GM19468 (cell line): ENCODE data around the gene TMEM121B.
A peak's percentile ranks its signal among the peaks of the same experiment; 100 is the strongest.
"Not testable (repeated sequence)": the region's sequence is repeated elsewhere in the genome, so short reads cannot be mapped to it uniquely, and the experiment has no call there.

Experiments used
- ATAC-seq: cut with Tn5 transposase; IDR thresholded peaks from one replicate; pipeline ENCODE4 v1.9.1; 2021; ENCODE audit warnings: mild to moderate bottlenecking, moderate library complexity, moderate number of reproducible peaks; ENCODE audit not compliant: unreplicated experiment; ENCODE audit errors: extremely low read depth

The TMEM121B gene

DNA sequence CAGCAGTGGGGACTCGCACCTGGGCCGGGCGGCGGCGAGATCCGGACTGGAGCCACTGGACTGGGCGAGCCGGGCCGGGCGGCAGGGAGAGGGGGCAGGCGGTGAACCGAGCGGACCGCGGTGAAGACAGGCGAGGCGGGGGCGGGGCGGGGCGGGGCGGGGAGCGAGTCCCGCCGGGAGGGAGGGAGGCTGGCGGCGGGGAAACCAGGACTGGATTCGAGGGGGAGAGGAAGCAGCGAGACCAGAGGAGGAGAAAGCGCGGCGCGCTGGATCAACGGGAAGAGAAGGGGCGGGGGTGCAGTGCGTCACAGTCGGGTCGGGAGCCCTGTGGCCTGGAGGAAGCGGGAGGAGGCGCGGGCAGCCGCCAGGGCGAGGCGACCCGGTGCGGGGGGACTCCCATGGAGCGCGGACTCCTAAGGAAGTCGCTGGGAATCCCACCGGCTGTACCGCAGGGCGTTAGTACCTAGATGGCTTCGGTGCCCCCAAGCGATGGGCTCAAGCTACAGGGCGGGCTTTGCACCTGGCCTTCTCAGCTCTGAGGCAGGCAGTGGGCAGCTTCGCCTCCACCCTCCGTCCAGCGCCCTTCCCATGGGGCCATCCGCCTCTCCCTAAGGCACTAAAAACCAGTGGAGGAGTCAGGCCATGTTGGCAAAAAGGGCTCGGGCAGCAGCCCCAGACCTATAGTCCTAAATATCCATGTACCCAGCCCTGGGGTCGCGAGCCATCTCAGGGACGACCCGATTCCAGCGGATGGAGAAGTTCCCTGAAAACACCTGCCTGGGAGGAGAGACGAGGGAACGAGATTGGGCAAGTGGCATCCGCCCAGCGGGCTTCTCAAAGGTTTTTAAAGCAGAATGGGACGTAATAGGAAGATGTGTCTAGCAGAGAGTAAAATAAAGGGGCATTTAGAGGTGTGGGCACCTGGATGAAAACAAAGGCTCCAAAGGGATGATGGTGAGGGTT is at the start of gene TMEM121B:
TMEM121B (minus strand) TSS at position 128 of the 963 bp plus-strand sequence. CDS start 233 bp downstream, outside the sequence.
- no peak for ATAC-seq

DNA sequence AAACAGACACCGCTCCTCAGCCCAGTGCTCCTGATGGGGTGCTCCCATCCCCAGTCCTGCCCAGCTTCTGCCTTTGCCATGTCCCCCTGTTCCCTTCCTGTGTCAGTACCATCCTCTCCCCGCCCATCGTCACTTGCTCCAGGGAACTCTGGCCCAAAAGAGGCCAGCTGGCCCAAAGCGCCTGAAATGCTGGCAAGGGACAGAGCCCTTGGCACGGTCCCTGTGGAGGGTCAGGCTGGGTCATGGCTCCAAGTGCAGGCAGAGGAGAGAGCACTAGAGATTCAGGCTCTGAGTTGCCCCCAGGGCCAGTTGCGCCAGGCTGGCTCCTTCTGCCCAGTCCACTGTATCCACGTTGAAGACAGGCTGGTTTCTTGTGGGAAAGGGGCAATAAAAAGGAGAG is 46.3 kb upstream of the TMEM121B start:
- ATAC-seq: no peak

GRCh38 chr22:17164392-17165024 is 43.3 kb upstream of the TMEM121B start:
- no peak for ATAC-seq

DNA sequence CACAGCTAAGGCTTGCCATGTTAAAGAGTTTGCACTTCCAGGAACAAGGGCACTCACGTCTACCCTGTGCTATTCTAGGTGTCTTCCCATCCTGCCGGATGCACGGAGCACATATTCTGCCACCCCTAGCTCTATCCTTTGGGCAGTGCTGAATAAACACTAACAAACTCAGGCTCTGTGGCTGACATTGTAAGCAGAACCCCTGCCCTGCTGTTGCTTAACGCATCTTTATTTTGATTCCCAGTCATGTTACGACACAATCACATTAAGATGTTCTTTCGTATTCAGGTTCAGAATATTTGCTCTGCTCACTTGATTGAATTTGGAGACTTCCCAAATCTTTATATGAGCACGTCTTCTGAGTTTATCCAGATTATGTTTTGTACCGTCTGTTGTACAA is 41.6 kb upstream of the TMEM121B start:
- no peak for ATAC-seq

GRCh38 chr22:17161991-17162390 is 40.8 kb upstream of the TMEM121B start:
- ATAC-seq: no peak

- no peak for ATAC-seq
These were observed 38.4 kb upstream of the TMEM121B start for GRCh38 chr22:17159504-17159951.

DNA sequence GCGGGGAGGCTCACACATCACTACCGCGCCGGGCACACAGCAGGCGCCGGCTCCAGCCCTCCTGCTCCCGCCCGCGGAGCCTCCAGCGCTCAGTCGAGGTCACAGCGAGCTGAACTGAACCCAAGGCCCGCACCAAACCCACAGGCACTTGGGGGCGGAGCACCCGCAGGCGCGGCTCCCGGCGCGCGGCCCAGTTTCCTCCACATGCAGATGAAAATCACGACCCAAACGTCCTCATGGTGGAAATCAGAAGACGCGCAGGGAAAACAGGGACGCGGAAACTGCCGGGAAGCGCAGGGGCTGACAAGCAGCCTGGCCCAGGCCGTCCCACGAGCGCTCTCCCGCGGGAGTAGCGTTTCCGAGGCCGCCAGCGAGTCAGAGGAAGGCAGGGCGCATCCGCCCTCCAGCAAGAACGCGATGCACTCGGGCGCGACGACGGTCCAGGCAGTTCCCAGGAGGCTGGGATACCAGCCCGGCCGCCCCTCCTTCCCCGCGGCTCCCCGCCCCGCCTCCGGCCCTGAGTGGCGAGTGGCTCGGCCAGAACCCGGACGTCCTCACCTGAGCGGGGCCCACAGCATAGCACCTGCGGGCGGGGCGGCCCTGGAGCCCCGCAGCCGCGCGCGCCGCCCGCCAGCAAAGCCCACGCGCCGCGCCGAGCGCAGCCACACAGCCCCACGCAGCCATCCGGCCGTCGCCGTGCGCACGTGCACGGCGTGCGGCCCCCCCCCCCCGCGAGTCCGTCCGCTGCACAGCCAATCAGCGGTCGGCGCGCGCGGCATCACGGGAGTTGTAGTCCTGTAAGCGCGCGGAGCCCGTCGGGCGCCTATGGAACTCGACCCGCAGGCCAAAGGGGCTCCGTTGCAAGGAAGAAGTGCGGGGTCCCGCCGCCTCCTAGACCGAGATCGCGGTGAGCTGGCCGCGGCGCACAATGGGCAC is 37.7 kb upstream of the TMEM121B start, which contains the start of gene HDHD5:
HDHD5 (minus strand) TSS at position 710 of the 936 bp plus-strand sequence; CDS start at position 684, 26 bp downstream.
- ATAC-seq: peak; percentile 51

GRCh38 chr22:17158176-17158567 is 37.0 kb upstream of the TMEM121B start:
- no peak for ATAC-seq

DNA sequence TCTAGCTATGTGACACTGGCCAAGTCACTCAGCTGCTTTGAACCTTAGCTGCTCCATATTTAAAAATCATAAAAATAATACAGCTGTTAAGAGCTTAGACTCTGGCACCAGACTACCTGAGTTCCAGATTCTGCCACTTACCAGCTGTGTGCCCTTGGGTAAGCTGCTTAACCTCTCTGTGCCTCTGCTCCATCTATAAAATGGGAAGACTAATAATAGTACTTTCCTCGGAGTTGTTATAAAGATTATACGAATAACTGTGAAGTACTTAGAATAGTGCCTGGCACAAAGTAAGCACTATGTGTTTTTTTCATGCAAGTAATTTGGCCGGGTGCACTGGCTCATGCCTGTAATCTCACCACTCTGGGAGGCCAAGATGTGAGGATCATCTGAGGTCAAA is 36.6 kb upstream of the TMEM121B start:
- ATAC-seq: no peak

DNA sequence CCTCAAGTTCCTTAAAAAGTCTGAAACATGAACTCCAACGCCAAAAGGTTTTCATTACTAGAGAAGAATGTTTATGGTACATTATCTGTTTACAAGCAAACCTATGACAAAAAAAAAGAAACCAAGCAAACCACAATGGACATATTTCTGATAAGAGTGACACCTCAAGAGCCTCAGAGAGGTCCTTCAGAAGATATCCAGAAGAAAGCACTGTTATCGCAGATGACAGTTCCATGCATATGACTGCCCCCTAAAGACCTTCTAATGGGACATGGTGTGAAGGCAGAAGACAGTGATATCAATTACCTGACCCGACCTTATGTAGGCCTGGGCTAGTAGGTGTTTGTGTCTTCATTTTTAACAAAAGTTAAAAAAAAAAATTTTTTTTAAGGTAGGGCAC is 34.8 kb upstream of the TMEM121B start:
- ATAC-seq: no peak

DNA sequence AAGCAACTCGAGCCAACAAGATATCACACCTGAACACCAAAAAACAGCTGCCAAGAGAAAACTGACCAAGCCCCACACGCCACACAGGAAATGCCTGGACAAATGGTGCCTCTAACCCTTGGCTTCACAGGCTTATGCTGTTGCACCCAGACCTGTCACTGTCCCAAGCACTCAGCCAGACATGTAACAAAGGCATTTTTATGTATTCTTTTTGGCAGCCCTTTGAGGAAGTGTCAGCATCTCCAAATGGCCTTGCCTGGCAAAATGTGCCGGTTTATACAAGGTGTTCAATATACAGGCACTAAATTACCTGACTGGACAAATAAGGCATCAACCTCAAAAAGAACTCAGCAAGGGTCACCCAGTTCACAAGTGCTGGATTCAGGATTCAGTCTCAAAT is 31.8 kb upstream of the TMEM121B start:
- ATAC-seq: no peak

GRCh38 chr22:17152340-17152739 is 31.2 kb upstream of the TMEM121B start:
- no peak for ATAC-seq

DNA sequence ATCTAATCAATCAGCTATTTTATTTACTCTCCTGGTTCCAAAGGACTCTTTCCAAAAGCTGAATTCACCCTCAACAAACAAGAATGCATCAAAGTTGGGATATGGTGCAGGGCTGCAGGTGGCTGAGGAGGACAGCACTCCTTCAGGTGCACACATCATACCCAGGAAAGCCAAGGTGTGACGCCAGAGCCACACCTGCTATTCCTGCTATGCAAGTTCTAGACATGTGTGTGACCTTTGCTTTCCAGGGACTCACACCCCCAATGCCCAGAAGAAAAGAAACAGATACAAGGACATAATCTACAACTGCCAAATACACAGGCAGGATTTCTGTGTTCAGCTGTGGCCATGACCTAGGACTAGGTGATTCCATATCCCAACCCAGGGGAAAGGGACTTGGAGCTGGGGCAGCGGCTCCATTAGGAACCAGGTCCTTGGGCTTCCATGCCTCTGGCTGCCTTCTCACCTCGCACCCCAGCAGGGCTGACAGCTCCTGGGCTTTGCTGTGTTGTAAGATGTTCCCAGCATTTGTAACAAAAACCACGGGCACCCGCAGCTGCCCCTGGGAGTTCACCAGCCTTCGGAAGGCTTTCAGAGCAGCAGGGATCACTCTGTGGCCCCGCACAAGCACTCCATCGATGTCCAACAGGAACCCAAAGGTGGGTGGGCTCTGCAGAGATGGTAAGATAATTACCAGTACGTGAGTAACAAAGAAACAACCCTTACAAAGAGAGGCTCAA is 28.1 kb upstream of the TMEM121B start:
- no peak for ATAC-seq

GRCh38 chr22:17147458-17147857 is 26.3 kb upstream of the TMEM121B start:
- not testable (repeated sequence) for ATAC-seq

DNA sequence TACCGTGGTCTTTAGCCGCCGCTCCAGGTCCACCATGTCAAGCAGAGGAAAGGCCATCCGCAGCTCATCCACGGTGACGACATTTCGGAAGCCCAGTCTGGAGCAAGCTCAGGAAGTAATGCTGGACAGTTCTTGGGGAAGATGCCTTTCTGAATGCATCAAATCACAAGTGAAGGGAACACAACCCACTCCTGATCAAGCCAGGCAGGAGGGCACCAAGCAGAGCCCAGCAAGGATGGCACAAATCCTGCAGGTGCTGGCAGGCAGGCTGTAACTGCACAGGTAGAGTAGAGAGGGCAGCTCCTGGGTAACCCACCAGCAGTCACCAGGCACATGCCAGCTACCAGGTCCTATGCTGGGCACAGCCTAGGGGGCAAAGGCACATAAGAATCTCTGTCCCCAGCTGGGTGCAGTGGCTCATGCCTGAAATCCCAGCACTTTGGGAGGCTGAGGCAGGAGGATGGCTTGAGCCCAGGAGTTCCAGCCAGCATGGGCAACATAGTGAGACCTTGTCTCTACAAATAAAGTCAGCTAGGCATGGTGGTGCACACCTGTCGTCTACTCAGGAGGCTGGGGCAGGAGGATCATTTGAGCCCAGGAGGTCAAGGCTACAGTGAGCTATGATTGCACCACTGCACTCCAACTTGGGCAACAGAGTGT is 24.0 kb upstream of the TMEM121B start:
- ATAC-seq: no peak

DNA sequence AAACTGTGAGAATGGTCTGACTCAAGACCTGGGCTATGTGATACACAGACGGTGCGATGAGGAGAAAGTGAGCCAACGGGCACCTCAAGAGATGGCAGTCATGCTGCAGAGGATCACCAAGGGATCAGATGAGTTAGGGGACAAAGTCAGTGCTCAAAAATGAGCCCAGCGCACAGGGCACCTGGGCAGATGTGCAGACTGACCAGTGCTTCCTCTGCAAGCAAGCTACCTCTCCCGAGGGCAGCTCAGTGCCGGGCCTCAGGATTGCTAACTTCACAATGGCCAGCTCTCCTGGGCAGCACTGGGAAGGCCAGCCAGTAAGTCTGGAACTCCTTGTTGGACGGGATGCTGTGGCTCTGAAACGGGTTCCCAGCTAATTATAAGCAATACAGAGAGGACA is 22.7 kb upstream of the TMEM121B start:
- ATAC-seq: no peak

DNA sequence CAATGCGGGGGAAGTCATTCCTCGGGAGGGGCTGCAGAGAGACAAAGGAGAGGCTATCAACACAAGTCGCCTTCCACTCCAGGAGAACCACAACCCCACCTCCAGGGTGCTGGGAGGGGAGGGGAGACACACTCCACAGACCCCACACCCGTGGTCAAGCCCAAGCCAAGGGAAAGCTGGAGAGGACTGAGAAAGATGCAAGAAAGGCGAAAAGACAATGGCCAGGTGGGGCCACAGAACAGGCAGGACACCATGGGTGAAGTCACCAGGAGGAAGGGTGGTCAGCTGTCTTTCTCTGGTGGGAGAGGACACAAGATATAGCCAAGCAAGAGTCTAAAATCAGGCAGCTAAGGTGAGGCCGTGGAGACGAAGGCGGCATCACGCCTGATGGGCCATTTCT is 21.9 kb upstream of the TMEM121B start:
- ATAC-seq: no peak

GRCh38 chr22:17140826-17141766 is 19.9 kb upstream of the TMEM121B start:
- ATAC-seq: no peak
